Epidermal melanocyte (primary cell): Measurements from ENCODE around the gene CCDC178.
A peak's percentile ranks its signal among the peaks of the same experiment; 100 is the strongest.
"Not testable (repeated sequence)": the region's sequence is repeated elsewhere in the genome, so short reads cannot be mapped to it uniquely, and the experiment has no call there.

Experiments
- DNase-seq: peaks from one replicate; pipeline ENCODE4 v3.0.0; 2011; ENCODE audit warnings: low spot score; ENCODE audit not compliant: insufficient read length

The CCDC178 gene

GRCh38 chr18:33212363-33212762 lies 228.2 kb downstream of the CCDC178 start:
- no peak for DNase-seq

GRCh38 chr18:33210575-33211189 lies 229.8 kb downstream of the CCDC178 start:
- peak; percentile 26 for DNase-seq

DNA sequence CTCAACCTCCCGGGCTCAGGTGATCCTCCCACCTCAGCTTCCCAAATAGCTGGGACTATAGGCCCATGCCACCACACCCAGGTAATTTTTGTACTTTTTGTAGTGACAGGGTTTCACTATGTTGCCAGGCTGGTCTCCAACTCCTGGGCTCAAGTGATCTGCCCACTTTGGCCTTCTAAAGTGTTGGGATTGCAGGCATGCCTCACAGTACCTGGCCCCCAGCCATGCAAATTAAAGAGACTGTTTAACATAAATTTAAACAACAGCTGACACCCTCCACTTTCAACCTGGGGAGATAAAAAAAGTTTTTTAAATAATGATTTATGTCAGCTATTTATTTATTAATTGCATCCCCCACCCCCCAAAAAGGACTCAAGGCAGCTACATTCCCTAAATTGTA lies 234.7 kb downstream of the CCDC178 start:
- no peak for DNase-seq

DNA sequence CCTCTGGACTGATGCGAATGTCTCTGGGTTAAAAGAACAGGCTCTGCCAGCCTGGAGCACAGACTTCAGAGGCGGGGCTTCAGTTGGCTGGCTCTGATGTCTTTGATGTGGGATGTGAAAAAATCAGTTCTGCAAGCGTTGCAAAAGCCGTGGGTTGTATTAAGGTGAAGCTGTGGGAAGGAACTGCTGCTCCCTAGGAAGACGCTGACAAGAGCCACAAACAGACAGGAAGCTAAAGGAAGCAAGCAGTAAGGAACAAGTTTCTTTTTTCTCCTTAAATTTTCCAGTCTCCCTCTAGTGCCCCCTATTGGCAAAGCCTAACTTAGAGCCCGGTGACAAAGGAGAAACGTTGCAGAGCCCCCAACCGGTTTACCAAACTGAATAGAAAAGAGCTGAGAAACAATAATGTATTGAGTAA lies 239.0 kb downstream of the CCDC178 start:
- DNase-seq = no peak

GRCh38 chr18:33195795-33196194 lies 244.7 kb downstream of the CCDC178 start:
- DNase-seq = no peak

DNA sequence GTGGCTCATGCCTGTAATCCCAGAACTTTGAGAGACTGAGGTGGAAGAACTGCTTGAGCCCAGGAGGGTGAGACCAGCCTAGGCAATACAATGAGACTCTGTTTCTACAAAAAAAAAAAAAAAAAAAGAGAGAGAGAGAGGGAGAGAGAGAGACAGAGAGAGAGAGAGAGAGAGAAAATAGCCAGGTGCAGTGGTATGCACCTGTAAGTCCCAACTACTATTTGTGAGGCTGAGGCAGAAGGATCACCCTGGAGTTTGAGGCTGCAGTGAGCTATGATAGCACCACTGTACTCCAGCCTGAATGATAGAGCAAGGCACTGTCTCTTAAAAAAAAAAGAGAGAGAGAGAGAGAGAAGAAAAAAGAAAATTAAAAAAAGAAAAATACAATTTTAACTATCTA lies 245.7 kb downstream of the CCDC178 start:
- no peak for DNase-seq

GRCh38 chr18:33184958-33185357 lies 255.6 kb downstream of the CCDC178 start:
- DNase-seq = no peak

DNA sequence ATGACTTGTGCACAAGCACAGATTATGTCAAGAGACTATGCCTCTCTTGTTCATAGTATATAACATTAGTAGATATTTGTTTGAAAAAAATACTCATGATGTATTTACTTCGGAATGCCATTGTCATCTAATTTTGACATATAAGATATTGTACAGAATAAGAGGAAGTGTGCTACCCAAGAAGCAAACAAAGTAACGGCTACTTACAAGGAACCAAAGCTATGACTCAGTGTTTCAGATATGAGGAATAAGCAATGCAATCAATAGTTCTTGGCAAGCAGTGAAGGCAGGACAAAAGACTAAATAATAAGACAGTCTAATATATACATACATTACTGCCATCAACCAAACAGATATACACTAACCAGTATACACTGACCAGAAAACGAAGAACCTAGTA lies 256.3 kb downstream of the CCDC178 start:
- no peak for DNase-seq

DNA sequence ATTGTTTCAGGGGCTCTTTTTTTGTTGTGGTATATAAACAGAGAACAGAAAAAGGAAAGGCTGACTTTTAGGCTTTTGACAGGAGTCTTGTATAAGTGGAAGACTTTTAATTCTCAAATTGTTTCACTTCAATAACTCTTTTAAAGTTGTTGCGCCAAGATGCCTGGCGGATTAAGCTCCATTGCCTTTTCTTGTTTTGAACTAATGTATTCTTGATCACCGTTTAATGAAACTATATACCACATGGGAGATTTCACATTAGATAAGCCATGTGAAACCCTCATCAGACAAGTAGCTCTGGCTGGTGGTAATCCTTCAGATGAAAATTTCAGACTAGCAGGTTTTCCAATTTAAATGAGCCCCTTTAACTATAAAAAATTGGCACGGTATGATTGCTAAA lies 257.4 kb downstream of the CCDC178 start:
- DNase-seq = no peak

DNA sequence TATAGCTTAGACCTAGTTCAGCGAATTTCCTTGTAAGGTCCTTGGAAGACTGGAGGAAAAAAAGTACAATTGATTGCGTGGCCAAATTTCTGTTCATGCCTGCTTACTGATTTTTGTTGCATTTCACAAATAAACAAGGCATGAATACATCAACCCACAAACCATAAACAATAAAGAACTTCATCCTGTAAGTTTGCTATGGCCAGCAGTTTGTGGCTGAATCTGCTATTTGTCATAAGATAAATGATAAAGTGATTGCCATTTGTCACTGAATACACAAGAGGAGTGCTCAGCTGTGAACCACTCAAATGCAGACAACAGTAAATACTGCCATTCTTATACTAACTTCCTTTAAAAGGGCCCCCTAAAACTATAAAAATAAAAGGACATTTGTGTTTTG lies 259.5 kb downstream of the CCDC178 start:
- no peak for DNase-seq

GRCh38 chr18:33169218-33169617 lies 271.3 kb downstream of the CCDC178 start:
- DNase-seq = no peak

GRCh38 chr18:33164121-33164520 lies 276.4 kb downstream of the CCDC178 start:
- not testable (repeated sequence) for DNase-seq

DNA sequence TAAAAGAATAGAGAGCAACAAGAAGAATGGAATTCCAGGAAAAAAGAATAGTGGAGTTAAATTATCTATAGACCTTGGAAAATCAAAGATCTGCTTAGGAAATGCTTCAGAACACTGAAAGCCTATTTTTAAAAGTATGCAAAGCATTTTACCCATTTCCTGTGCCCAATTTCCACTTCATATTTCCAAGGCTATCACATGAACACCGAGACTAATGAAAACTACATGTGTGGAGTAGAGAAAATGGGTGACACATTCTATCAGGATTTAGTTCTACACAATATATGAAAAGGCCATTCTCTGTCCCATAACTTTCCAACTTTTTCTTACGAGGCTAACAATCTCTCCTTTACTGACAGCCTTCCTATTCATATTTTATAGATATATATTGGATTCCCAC lies 279.4 kb downstream of the CCDC178 start:
- DNase-seq = no peak

DNA sequence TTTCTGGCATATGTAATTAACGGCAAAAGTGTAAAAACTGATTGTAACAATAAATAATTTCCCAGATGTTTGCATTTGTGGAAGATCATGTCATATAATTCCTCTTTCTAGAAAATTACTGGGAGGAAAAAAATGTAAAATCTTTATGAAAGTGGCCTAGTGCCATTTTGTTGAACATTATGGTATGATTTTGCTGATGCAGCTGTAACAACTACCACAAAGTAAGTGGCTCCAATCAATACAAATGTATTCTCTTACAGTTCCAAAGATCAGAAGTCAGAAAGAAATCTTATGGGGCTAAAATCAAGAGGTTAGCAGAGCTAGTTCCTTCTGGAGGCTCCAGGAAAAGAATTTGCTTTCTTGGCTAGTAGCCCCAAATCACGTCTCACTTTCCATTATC lies 281.4 kb downstream of the CCDC178 start:
- DNase-seq = no peak

GRCh38 chr18:33157893-33158292 lies 282.6 kb downstream of the CCDC178 start:
- DNase-seq = no peak

DNA sequence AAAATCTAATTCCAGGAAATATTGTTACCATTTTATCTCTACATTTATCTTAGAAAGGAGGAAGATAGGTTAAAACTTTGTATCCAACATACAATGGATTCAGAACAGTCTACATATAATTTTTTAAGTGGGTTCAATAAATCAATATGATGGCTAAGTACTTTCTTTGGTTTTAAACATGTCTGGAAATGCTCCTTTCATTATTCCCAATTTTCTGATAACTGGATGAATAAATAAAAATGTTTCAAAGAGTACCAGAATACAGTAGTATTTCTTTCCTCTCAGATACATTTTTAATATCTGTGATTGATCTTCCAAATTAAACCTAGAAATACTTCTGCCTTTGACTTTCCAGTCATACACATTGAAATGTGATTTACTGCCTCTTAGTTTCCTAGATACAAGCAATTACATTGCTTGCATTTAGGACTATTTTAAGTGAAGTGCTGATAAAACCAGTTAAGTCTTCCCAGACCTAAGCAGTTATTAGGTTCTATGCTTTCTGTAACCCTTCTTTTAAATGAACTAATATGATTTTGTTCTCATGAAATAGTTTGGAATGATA lies 283.5 kb downstream of the CCDC178 start:
- DNase-seq = no peak

DNA sequence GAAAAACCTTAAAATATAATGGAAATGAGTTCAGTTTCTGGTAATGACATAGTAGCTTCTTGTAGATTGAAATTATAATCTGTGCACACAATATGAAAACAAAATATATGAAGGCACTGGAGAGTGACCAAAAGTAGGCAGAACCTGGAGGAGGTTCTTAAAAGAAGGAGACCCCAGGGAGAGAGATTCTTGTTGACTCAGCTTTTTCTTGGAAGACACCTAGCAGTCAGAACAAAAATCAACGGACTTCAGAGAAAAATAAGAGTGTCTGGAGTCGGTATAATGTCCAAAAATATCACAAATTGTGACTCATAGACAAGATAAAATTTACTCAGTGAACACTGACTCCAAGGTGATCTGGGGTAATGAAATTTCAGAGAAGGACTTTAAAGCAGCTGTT lies 286.5 kb downstream of the CCDC178 start:
- DNase-seq = no peak

GRCh38 chr18:33152376-33152775 lies 288.1 kb downstream of the CCDC178 start:
- no peak for DNase-seq

DNA sequence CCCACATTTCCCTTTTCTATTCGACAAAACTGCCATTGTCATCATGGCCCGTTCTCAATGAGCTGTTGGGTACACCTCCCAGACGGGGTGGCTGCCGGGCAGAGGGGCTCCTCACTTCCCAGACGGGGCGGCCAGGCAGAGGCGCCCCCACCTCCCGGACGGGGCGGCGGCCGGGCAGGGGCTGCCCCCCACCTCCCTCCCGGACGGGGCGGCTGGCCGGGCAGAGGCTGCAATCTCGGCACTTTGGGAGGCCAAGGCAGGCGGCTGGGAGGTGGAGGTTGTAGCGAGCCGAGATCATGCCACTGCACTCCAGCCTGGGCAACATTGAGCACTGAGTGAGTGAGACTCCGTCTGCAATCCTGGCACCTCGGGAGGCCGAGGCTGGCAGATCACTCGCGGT lies 292.7 kb downstream of the CCDC178 start:
- not testable (repeated sequence) for DNase-seq

DNA sequence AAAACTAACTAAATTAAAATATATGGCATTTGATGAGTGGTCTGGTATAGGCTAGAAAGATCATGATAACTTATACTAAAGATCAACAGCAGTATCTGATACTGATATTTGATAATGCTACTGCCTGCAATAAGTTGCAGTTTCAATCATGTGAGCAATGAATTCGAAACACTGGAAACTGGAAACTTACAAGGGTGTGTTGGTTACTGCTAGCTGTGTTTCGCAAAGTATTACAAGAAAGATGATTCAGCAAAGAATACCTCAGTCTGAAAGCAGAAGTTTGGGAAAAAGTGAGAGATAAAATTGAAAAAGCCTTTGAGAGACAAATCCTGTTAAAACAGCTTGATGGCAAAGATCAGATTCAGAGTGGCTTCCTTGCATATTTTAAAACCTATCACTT lies 294.5 kb downstream of the CCDC178 start:
- no peak for DNase-seq

DNA sequence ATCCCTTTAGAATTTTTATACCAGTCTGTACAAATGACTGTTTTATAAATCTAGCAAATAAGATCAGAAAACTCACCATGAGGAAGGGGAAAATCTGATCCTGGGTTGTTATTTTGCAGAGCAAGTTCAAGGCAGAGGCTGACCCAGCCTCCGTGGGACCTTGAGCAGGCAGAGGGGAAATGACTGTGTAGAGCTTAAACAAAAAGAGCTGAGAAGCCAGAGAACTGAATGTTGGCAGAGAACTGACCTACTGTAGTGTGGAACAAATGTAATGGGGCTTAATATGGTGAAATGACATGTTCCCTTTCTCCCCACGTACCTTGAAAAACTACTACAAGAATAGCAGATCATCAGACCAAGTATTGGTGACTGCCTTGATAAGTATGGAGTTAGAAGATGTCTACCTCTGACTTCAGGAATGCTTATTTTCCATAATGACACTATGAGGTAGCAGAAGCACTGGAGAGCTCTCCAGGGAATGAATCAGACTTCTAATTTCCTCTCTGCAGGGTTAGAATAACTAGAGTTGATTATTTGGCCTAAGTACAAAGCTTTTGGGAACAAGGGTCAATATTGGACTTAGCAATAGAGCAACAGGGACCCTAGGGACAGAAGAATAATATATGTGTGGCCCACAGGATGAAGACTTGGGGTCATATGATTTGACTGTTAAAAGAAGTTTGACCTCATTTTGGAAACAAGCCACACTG lies 304.4 kb downstream of the CCDC178 start:
- DNase-seq = no peak

- no peak for DNase-seq
These were observed 307.9 kb downstream of the CCDC178 start for GRCh38 chr18:33132657-33133056.

GRCh38 chr18:33128581-33128980 lies 311.9 kb downstream of the CCDC178 start:
- no peak for DNase-seq
